GM18519 (cell line): ENCODE results near the gene METTL27.
"Not testable (repeated sequence)": the region's sequence is repeated elsewhere in the genome, so short reads cannot be mapped to it uniquely, and the experiment has no call there.

Experiments used
- ATAC-seq: cut with Tn5 transposase; IDR thresholded peaks from one replicate; pipeline ENCODE4 v1.9.1; 2021; ENCODE audit warnings: mild to moderate bottlenecking, moderate library complexity; ENCODE audit not compliant: unreplicated experiment, low FRiP score

METTL27 gene

GRCh38 chr7:73823257-73823656 lies 19.1 kb downstream of the METTL27 start:
- no peak for ATAC-seq

DNA sequence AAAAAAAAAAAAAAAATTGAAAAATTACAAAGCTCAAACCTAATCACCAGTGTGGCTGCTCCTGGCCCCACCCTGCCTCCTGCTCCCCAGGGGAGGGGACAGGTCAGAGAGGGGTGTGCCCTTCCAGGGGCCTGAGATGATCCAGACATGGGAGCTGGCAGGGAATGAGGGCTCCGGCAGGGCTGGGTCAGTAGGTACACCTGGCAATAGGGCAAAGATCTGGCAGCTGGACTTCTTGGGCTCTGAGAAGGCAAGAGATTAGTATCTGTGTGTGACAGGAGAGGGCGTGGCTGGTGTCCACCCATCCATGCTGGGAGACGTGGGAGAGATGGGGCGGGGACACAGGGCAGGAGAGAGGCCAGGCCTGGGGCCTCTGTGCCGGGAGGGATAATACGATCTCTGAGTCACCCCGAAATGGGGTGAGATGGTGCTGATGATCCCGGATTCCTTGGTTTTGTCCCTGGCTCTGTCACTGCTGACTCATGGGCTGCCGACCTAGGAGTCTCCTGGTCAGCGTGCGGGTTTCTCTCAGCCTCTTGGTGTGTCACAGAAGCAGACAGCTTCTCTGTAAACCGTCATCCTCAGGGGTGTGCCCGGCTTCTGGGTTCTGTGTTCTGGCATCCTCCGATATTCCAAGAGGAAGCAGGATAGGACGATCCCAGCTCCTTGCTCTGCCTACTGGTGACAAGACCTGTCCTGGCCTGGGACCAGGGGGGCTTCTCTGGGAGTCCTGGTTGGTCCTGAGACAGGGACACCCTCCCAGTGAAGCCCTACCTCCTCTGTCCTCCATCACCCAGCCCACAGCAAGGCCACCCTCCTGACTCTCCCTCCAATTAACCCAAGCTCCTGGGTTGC lies 19.8 kb downstream of the METTL27 start:
- ATAC-seq, result no peak

- ATAC-seq, result not testable (repeated sequence)
Measured at GRCh38 chr7:73821597-73822285, 20.6 kb downstream of the METTL27 start.

DNA sequence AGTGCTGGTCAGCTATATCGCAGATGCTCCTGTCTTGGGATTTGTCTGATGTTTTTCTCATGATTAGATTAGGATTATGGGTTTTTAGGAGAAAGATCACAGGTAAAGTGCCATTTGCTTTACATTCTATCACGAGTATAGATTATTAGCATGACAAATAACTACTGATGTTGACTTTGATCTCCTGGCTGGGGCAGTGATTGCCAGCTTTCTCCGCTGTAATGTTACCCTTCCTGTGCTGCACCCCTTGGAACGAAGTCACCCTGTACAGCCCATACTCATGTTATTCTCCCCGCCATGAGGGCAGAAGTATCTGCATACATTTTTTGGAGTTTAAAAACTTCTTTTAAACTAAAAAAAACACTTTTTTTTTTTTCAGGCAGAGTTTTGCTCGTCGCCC lies 22.3 kb downstream of the METTL27 start:
- ATAC-seq, result no peak

DNA sequence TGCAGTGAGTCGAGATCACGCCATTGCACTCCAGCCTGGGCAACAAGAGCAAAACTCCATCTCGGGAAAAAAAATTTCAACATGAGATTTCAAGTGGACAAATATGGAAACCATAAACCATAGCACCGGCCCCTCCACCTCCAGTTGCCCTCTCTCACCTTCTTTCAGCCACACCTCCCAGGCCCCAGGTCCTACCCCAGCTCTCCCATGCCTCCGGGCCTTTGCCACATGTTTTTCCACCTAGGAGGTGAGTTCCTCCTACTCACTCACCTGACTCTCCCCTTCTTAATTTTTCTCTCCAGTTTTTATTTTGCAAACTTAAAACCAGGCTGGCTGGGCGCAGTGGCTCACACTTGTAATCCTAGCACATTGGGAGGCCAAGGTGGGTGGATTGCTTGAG lies 25.2 kb downstream of the METTL27 start:
- no peak for ATAC-seq

DNA sequence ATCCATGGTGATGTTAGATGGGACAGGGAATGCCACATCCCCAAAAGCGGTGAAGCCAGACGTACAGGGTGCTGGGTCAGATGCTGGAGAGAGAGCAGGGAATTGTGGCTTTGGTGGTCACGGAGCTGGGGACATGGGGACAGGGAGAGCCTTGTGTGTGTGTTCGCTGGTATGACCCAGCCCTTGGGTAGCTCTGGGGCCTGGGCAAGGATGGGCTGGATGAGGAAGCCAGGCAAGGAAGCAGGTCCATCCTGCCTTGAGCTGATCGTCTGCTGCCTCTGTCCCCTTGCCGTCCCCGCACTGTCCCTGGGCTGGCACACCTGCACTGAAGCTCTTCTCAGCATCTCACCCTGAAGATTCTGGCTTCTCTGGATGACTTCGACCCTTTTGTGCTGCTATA lies 26.9 kb downstream of the METTL27 start:
- ATAC-seq, result no peak

- ATAC-seq, result no peak
Measured at GRCh38 chr7:73812996-73813395, 29.3 kb downstream of the METTL27 start.

- ATAC-seq, result no peak
Measured at GRCh38 chr7:73811760-73812168, 30.6 kb downstream of the METTL27 start.

- no peak for ATAC-seq
Measured at GRCh38 chr7:73810998-73811360, 31.3 kb downstream of the METTL27 start.

DNA sequence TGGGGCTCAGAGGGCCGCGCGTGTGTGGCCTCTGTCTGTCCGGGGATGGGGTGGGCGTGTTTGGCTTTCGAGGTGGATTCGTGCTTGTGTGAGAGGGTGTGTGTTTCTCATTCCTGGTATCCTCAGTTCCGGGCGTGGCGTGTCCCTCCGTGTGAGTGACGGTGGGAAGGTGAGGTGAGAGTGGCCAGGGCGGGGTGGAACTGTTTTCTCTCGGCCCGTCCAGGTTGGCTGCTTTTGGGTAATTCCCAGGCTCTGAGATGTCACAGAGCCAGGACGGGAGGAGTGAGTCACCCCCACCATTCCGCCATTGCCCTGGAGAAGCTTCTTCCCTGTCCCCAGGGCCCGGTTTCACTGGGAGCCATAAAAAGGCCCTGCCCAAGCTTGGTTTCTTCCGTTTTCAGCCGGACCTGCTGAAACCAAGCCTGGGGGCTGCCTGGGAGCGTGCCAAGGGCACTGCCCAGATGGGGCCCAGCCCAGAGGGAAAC lies 32.8 kb downstream of the METTL27 start:
- no peak for ATAC-seq

DNA sequence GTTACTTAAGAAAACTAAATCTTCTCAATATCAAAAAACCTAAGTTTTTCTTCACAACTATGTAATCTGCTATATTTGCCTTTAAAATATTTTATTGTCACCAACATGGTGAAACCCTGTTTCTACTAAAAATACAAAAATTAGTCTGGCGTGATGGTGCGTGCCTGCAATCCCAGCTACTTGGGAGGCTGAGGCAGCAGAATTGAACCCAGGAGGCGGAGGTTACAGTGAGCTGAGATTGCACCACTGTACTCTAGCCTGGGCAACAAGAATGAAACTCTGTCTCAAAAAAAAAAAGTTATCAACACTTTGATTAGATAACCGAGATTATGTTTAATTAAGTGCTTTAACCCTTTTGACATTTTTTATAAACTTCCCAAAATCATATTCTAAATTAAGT lies 39.9 kb downstream of the METTL27 start:
- no peak for ATAC-seq

DNA sequence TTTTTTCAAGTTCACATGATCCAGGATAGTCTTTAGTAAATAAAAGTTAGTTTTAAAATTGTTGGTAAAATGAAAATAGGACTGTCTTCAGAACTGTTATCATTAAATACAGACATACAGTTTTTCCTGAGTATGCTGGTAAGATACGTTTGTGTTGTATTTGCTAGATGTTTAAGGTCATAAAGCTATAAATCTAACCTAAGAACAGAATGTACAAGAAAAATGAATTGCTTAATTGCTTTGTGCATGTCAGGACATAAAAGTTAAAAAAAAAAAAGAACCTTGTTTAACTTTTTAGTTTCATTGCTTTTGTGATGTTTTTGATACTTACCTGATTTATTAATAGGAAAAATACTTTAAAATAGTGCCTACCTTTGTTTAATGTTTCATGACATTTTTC lies 40.7 kb downstream of the METTL27 start:
- ATAC-seq, result no peak

DNA sequence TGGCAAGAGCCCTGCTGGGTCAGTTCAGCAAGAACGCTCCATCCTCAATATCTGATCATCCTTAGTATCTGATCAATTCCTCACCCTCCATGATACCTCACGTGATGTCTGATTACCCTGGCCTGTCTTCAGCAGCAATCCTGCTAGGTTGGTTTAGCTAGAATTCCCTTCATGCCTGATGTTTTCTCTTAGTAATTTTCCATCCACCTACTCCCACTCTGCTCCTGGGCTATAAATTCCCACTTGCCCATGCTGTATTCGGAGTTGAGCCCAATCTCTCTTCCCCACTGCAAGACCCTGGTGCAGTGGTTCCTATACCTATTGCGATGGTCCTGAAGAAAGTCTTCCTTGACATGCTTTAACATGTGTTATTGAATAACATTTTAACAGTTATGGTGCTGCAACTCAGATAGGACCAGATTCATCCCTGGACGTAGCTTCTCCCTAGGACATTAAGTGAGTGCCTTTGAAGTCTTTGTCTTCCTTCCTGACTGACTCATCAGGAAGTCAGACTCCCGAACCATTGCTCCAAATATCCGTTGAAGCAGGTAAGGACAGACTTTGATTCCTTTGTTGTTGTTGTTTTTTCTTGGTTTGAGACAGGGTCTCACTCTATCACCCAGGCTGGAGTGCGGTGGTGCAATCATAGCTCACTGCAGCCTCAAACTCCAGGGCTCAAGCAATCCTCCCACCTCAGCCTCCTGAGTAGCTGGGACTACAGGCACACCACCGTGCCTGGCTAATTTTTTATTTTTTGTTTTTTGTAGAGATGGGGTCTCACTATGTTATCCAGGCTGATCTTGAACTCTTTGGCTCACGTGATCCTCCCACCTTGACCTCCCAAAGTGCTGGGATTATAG lies 42.8 kb downstream of the METTL27 start:
- ATAC-seq, result no peak

DNA sequence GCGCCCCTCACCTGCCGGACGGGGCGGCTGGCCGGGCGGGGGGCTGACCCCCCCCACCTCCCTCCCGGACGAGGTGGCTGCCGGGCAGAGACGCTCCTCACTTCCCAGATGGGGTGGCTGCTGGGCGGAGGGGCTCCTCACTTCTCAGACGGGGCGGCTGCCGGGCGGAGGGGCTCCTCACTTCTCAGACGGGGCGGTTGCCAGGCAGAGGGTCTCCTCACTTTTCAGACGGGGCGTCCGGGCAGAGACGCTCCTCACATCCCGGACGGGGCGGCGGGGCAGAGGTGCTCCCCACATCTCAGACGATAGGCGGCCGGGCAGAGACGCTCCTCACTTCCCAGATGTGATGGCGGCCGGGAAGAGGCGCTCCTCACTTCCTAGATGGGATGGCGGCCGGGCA lies 45.1 kb downstream of the METTL27 start:
- not testable (repeated sequence) for ATAC-seq

DNA sequence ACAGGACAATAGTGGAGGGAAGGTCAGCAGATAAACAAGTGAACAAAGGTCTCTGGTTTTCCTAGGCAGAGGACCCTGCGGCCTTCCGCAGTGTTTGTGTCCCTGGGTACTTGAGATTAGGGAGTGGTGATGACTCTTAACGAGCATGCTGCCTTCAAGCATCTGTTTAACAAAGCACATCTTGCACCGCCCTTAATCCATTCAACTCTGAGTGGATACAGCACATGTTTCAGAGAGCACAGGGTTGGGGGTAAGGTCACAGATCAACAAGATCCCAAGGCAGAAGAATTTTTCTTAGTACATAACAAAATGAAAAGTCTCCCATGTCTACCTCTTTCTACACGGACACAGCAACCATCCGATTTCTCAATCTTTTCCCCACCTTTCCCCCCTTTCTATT lies 45.7 kb downstream of the METTL27 start:
- not testable (repeated sequence) for ATAC-seq

GRCh38 chr7:73795188-73795587 lies 47.1 kb downstream of the METTL27 start:
- ATAC-seq, result not testable (repeated sequence)

- ATAC-seq, result not testable (repeated sequence)
Measured at GRCh38 chr7:73791170-73791690, 51.1 kb downstream of the METTL27 start.

- ATAC-seq, result no peak
Measured at GRCh38 chr7:73789051-73789450, 53.3 kb downstream of the METTL27 start.

DNA sequence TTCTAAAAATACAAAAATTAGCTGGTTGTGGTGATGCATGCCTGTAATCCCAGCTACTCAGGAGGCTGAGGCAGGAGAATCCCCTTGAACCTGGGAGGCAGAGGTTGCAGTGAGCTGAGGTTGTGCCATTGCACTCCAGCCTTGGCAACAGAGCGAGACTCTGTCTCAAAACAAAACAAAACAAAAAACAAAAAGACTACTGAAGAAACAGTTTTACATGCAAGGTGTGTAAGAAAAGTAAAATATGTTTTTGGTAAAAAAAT lies 54.6 kb downstream of the METTL27 start:
- ATAC-seq, result not testable (repeated sequence)

DNA sequence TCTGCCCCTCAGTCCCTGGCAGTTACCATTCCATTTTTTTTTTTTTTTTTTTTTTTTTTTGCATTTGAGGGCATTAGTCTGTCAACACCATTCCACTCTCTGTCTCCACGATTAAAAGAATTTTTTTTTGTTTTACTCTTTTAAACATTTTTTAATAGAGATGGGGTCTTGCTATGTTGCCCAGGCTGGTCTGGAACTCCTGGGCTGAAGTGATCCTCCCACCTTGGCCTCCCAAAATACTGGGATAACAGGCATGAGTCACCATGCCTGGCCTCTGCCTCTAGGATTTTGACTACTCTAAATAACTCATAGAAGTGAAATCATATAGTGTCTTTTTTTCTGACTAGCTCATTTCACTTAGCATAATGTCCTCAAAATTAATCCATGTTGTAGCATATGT lies 55.7 kb downstream of the METTL27 start:
- no peak for ATAC-seq
